HepG2 (cell line): Measurements from ENCODE around the gene TBC1D16. TPM values are rescaled to one million over a fixed set of nuclear protein-coding genes. Genes with fewer than 3 reads are reported as not detected.

ENCODE experiments used
- ATAC-seq: fragments of 200-7000 bp; cut with Tn5 transposase; 3 replicates; pipeline ENCODE4 v1.9.1; 2020; ENCODE audit warnings: mild to moderate bottlenecking, moderate library complexity
- BruUV-seq: library from RNA; stranded (reverse); fragments of 400-500 nt; replicated peaks from 2 replicates; lab custom pipeline; 2021; lab: Mats Ljungman, UMichigan
- CTCF ChIA-PET: fragments of 300-600 bp; formaldehyde crosslinking; extraction: SDS; loops from one replicate; lab custom pipeline; 2021; ENCODE audit warnings: low total read pairs, inconsistent platforms, low intra/inter-chr PET ratio; lab: Yijun Ruan, JAX
- POLR2A ChIA-PET: fragments of 350-600 bp; sonication (Branson Sonifier 250); formaldehyde crosslinking; loops from one replicate; lab custom pipeline; 2020; ENCODE audit warnings: antibody characterized with exemption, inconsistent platforms; lab: Yijun Ruan, JAX
- DNase-seq: peaks from one replicate; pipeline ENCODE4 v3.0.0-alpha.2; 2015; ENCODE audit warnings: low spot score
- FAIRE-seq: peaks from 3 replicates; lab custom pipeline; 2011; peaks lifted over from hg19 to GRCh38; lab: Jason Lieb, UNC
- H2AFZ ChIP-seq: one replicate; pipeline ENCODE4 v1.6.1; 2011; ENCODE audit warnings: low read length, inconsistent platforms
- H3K27ac ChIP-seq: fragments of 300-600 bp; 3 replicates; pipeline ENCODE4 v1.8.0; 2011; ENCODE audit warnings: mixed run types, mild to moderate bottlenecking, mixed read lengths, low read length, inconsistent platforms; ENCODE audit not compliant: insufficient read depth; ENCODE audit errors: extremely low read length
- H3K27me3 ChIP-seq, 2 experiments: fragments of 200-600 bp in 1 of 2; 2 replicates in 1 of 2; 3 replicates in 1 of 2; pipeline versions ENCODE4 v1.6.0 to v1.8.0; 2011; ENCODE audit warnings: low read length in 2 of 2, mild to moderate bottlenecking in 2 of 2, moderate library complexity in 2 of 2, inconsistent platforms in 1 of 2; ENCODE audit not compliant: insufficient read depth in 2 of 2, control insufficient read depth in 1 of 2
- H3K36me3 ChIP-seq, 2 experiments: fragments of 200-600 bp in 1 of 2; replicated peaks in 1 of 2; 2 replicates in 1 of 2; 3 replicates in 1 of 2; pipeline versions ENCODE4 v1.5.1 to v1.8.0; 2011; ENCODE audit warnings: low read length in 2 of 2, inconsistent platforms in 1 of 2; ENCODE audit not compliant: insufficient read depth in 2 of 2, control insufficient read depth in 1 of 2
- H3K4me1 ChIP-seq: 2 replicates; pipeline ENCODE4 v1.5.1; 2012; ENCODE audit warnings: low read length, inconsistent platforms; ENCODE audit not compliant: insufficient read depth
- H3K4me2 ChIP-seq: 2 replicates; pipeline ENCODE4 v1.6.0; 2011; ENCODE audit warnings: low read depth, low read length, inconsistent platforms
- H3K4me3 ChIP-seq, 3 experiments: fragments of 200-600 bp in 1 of 3; sonication (generic), shearing (Covaris generic) in 1 of 3; replicated peaks in 1 of 3; 2 replicates each; pipeline ENCODE4 v1.5.1; 2011 to 2016; ENCODE audit warnings: low read length in 3 of 3, inconsistent platforms in 2 of 3, low read depth in 2 of 3, mild to moderate bottlenecking in 2 of 3, control low read depth in 1 of 3, mixed read lengths in 1 of 3; ENCODE audit not compliant: insufficient read depth in 1 of 3
- H3K79me2 ChIP-seq: one replicate; pipeline ENCODE4 v1.6.1; 2011; ENCODE audit warnings: low read length, inconsistent platforms; ENCODE audit not compliant: insufficient read depth
- H3K9ac ChIP-seq: 2 replicates; pipeline ENCODE4 v1.6.0; 2011; ENCODE audit warnings: mild to moderate bottlenecking, low read depth, low read length, inconsistent platforms; ENCODE audit not compliant: insufficient read depth
- H3K9me3 ChIP-seq: 2 replicates; pipeline ENCODE4 v1.5.1; 2012; ENCODE audit warnings: mild to moderate bottlenecking, low read length
- H4K20me1 ChIP-seq: 2 replicates; pipeline ENCODE4 v1.6.0; 2011; ENCODE audit warnings: inconsistent platforms, mild to moderate bottlenecking, low read length, moderate library complexity; ENCODE audit not compliant: insufficient read depth
- BHLHE40 ChIP-seq: IDR thresholded peaks from 2 replicates; pipeline ENCODE4 v1.6.1; 2011; ENCODE audit warnings: low read length, improper control_type of control experiment
- ESRRA ChIP-seq: sonication (generic); formaldehyde crosslinking; IDR thresholded peaks from 2 replicates; pipeline ENCODE4 v1.5.1; 2020; ENCODE audit warnings: mild to moderate bottlenecking, low read depth, missing genetic modification reagents
- FOSL1 ChIP-seq: sonication (generic); formaldehyde crosslinking; IDR thresholded peaks from 2 replicates; pipeline ENCODE4 v1.9.0; 2021; ENCODE audit warnings: missing genetic modification reagents, borderline replicate concordance
- FOXC1 ChIP-seq: sonication (generic); formaldehyde crosslinking; IDR thresholded peaks from 2 replicates; pipeline ENCODE4 v1.8.0; 2022; ENCODE audit warnings: mild to moderate bottlenecking, missing genetic modification reagents, borderline replicate concordance
- HNRNPL ChIP-seq: fragments of 200-400 bp; formaldehyde crosslinking; IDR thresholded peaks from 2 replicates; pipeline ENCODE4 v1.6.1; 2017; ENCODE audit warnings: mild to moderate bottlenecking, low read depth, low read length
- HOXA9 ChIP-seq: sonication (generic); formaldehyde crosslinking; IDR thresholded peaks from 2 replicates; pipeline ENCODE4 v1.8.1; 2022; ENCODE audit warnings: missing genetic modification reagents, mild to moderate bottlenecking, moderate library complexity, borderline replicate concordance
- XRCC5 ChIP-seq: fragments of 200-400 bp; formaldehyde crosslinking; optimal IDR thresholded peaks from 2 replicates; pipeline ENCODE3; 2017; ENCODE audit warnings: mild to moderate bottlenecking, low read length
- ZBTB39 ChIP-seq: sonication (generic); formaldehyde crosslinking; IDR thresholded peaks from 2 replicates; pipeline ENCODE4 v1.5.0; 2020; ENCODE audit warnings: missing genetic modification reagents
- ZFP82 ChIP-seq: sonication (generic); formaldehyde crosslinking; IDR thresholded peaks from 2 replicates; pipeline ENCODE4 v1.5.1; 2020; ENCODE audit warnings: mild to moderate bottlenecking, missing genetic modification reagents, borderline replicate concordance
- ZFP90 ChIP-seq: sonication (generic); formaldehyde crosslinking; IDR thresholded peaks from 2 replicates; pipeline ENCODE4 v1.8.0; 2022; ENCODE audit warnings: missing genetic modification reagents, mild to moderate bottlenecking, inconsistent platforms, borderline replicate concordance
- ZFP91 ChIP-seq: sonication (generic); formaldehyde crosslinking; IDR thresholded peaks from 2 replicates; pipeline ENCODE4 v1.9.0; 2022; ENCODE audit warnings: missing genetic modification reagents, mild to moderate bottlenecking, borderline replicate concordance
- ZMYM3 ChIP-seq: sonication (generic); formaldehyde crosslinking; IDR thresholded peaks from 2 replicates; pipeline ENCODE4 v1.5.1; 2020; ENCODE audit warnings: mild to moderate bottlenecking, missing genetic modification reagents
- ZNF350 ChIP-seq: sonication (generic); formaldehyde crosslinking; IDR thresholded peaks from 2 replicates; pipeline ENCODE4 v1.4.0; 2020; ENCODE audit warnings: mild to moderate bottlenecking, low read depth, missing genetic modification reagents, borderline replicate concordance
- ZNF501 ChIP-seq: sonication (generic); formaldehyde crosslinking; IDR thresholded peaks from 2 replicates; pipeline ENCODE4 v1.5.1; 2020; ENCODE audit warnings: mild to moderate bottlenecking, moderate library complexity, missing genetic modification reagents
- ZNF546 ChIP-seq: sonication (generic); formaldehyde crosslinking; conservative IDR thresholded peaks from 2 replicates; pipeline ENCODE4 v1.8.1; 2023; ENCODE audit warnings: mild to moderate bottlenecking, missing genetic modification reagents
- ZSCAN25 ChIP-seq: sonication (generic); formaldehyde crosslinking; IDR thresholded peaks from 2 replicates; pipeline ENCODE4 v1.8.0; 2022; ENCODE audit warnings: mild to moderate bottlenecking, missing genetic modification reagents
- WGBS: methylation state at CpG from one replicate; pipeline ENCODE4 v1.1.6; 2017; ENCODE audit warnings: low lambda C conversion rate; 5-methylcytosine and 5-hydroxymethylcytosine counted together
- in situ Hi-C: cut with HindIII; loops from 2 replicates; pipeline ENCODE4 v1.10.0; 2017; ENCODE audit warnings: low pct_unique_long_range_greater_than_20kb; ENCODE audit not compliant: extremely low pct_ligation_motif_present
- intact Hi-C: fragments of 100-400 bp; cut with micrococcal nuclease; formaldehyde crosslinking; loops from one replicate; pipeline ENCODE4 v1.10.0; 2022; ENCODE audit not compliant: unreplicated experiment
- polyA plus RNA-seq, 8 experiments: library from polyadenylated mRNA; depleted of rRNA in 3 of 8; stranded (reverse) in 7 of 8; unstranded in 1 of 8; fragments of >200 nt; fragmentation: Illumina TruSeq in 4 of 8; extraction: Trizol in 4 of 8; gene quantifications; 2 replicates each; pipeline versions ENCODE4 v1.2.1 to v1.2.3, GENCODE V29; 2011 to 2016; ENCODE audit warnings: low read depth in 4 of 8, missing spikeins in 1 of 8, mixed read lengths in 1 of 8; ENCODE audit not compliant: insufficient read depth in 1 of 8
- total RNA-seq, 5 experiments: library from RNA; depleted of rRNA; stranded (reverse); fragments of >200 nt; fragmentation: Illumina TruSeq; extraction: Trizol; gene quantifications; 2 replicates each; pipeline ENCODE4 v1.2.3, GENCODE V29; 2016; ENCODE audit warnings: low read depth in 1 of 5
- TF ChIP-seq, protein P1 (sequence below): sonication (generic); formaldehyde crosslinking; IDR thresholded peaks from 2 replicates; pipeline ENCODE4 v1.5.0; 2020; ENCODE audit warnings: mild to moderate bottlenecking, missing genetic modification reagents, borderline replicate concordance
- TF ChIP-seq, protein P2 (sequence below): sonication (generic); formaldehyde crosslinking; IDR thresholded peaks from 2 replicates; pipeline ENCODE4 v1.4.0; 2020; ENCODE audit warnings: missing genetic modification reagents

TBC1D16 gene
- total and polyA plus RNA-seq, 2 of the 13 experiments (the other 11 are each of a cell fraction or from before 2014, with no cell fraction given) = 14.9 to 24.9 TPM

GRCh38 chr17:79921411-79922115 lies 114.1 kb downstream of the TBC1D16 start:
- no TSS peak for BruUV-seq
- H3K9ac ChIP-seq = no peak overlapping the region
- DNase-seq (no peak), ATAC-seq (no peak), FAIRE-seq (no peak)
- no peaks in the 10 kb centered on the region for H3K36me3 ChIP-seq
- no peak overlapping the region for H3K4me3 ChIP-seq
- H3K4me1 ChIP-seq = peaks cover 73% of the 10 kb centered on the region
- 67% methylated on average over 28 of the region's 28 CpGs for WGBS
- H3K27me3 ChIP-seq = peaks cover 3 to 38% of the 10 kb centered on the region in 2 experiments; a peak in 4 of 5 replicates
- ChIA-PET CTCF (no interaction called here), POLR2A (interaction anchor here (1.7 kb wide), 1 partner anchor 10 kb away, joined by 5 read pairs; no protein-coding TSS in a partner anchor)
- H3K79me2 ChIP-seq = no peaks in the 10 kb centered on the region
- in situ Hi-C loops (no loop called here), intact Hi-C loops (no loop called here)
- H3K27ac ChIP-seq = no peak overlapping the region
- no peak overlapping the region for H3K4me2 ChIP-seq
- H3K9me3 ChIP-seq = no peaks in the 10 kb centered on the region
- H4K20me1 ChIP-seq = no peaks in the 10 kb centered on the region
- H2AFZ ChIP-seq = no peak overlapping the region
- TF ChIP-seq BHLHE40 (no peak), FOSL1 (CRISPR knock-in tag) (no peak), ZFP91 (CRISPR knock-in tag) (0 out of 2 replicates have a peak, but pooled peaks have one; percentile 33), ZSCAN25 (CRISPR knock-in tag) (no peak), ZNF350 (0 out of 2 replicates have a peak, but pooled peaks have one; percentile 22), ESRRA (CRISPR knock-in tag) (peak; percentile 86; the same call in 1 of the 2 replicates), FOXC1 (CRISPR knock-in tag) (no peak), ZFP82 (CRISPR knock-in tag) (no peak), XRCC5 (no peak), HNRNPL (no peak), ZFP90 (CRISPR knock-in tag) (no peak), ZNF546 (CRISPR knock-in tag) (no peak), ZNF501 (CRISPR knock-in tag) (no peak), ZBTB39 (CRISPR knock-in tag) (no peak), ZMYM3 (CRISPR knock-in tag) (peak; percentile 89), HOXA9 (no peak)
- TF ChIP-seq, protein P1, sequence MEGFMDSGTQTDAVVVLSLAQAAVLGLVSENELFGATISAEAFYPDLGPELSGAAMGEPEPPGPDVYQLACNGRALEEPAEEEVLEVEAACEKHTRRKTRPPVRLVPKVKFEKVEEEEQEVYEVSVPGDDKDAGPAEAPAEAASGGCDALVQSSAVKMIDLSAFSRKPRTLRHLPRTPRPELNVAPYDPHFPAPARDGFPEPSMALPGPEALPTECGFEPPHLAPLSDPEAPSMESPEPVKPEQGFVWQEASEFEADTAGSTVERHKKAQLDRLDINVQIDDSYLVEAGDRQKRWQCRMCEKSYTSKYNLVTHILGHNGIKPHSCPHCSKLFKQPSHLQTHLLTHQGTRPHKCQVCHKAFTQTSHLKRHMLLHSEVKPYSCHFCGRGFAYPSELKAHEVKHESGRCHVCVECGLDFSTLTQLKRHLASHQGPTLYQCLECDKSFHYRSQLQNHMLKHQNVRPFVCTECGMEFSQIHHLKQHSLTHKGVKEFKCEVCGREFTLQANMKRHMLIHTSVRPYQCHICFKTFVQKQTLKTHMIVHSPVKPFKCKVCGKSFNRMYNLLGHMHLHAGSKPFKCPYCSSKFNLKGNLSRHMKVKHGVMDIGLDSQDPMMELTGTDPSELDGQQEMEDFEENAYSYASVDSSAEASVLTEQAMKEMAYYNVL (CRISPR knock-in tag) = no peak
- TF ChIP-seq, protein P2, sequence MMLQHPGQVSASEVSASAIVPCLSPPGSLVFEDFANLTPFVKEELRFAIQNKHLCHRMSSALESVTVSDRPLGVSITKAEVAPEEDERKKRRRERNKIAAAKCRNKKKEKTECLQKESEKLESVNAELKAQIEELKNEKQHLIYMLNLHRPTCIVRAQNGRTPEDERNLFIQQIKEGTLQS = no peak
